WERI-Rb-1 (cell line): ENCODE results near the gene CHMP1B.

Source experiments
- DNase-seq: peaks from one replicate; pipeline ENCODE4 v3.0.0-alpha.2; 2020
- H3K27ac ChIP-seq: fragments of 250-450 bp; sonication (Bioruptor Pico); 2 replicates; pipeline ENCODE4 v1.5.1; 2020; ENCODE audit warnings: mild to moderate bottlenecking, moderate library complexity
- H3K27me3 ChIP-seq: fragments of 250-450 bp; sonication (Bioruptor Pico); 2 replicates; pipeline ENCODE4 v1.5.1; 2021; ENCODE audit warnings: mild to moderate bottlenecking, low read depth, moderate library complexity; ENCODE audit not compliant: insufficient read depth, severe bottlenecking
- H3K36me3 ChIP-seq: fragments of 250-450 bp; sonication (Bioruptor Pico); 2 replicates; pipeline ENCODE4 v1.5.1; 2020; ENCODE audit warnings: mild to moderate bottlenecking, moderate library complexity
- H3K4me3 ChIP-seq: 2 replicates; pipeline ENCODE4 v1.5.1; 2011; ENCODE audit warnings: low read depth, mild to moderate bottlenecking, control low read depth, low read length
- H3K9me3 ChIP-seq: fragments of 250-450 bp; sonication (Bioruptor Pico); 2 replicates; pipeline ENCODE4 v1.5.1; 2021; ENCODE audit warnings: mild to moderate bottlenecking, moderate library complexity; ENCODE audit not compliant: severe bottlenecking
- CTCF ChIP-seq: IDR thresholded peaks from 2 replicates; pipeline ENCODE4 v1.5.1; 2011; ENCODE audit warnings: low read depth, mild to moderate bottlenecking, control low read depth, inconsistent platforms, low read length

CHMP1B gene

GRCh38 chr18:11823545-11823944, 27.7 kb upstream of the CHMP1B start:
- Histone ChIP-seq H3K36me3 (no peaks in the 10 kb centered on the region), H3K9me3 (no peaks in the 10 kb centered on the region), H3K4me3 (no peak overlapping the region), H3K27ac (no peak overlapping the region), H3K27me3 (no peaks in the 10 kb centered on the region)
- TF ChIP-seq CTCF: no peak
- DNase-seq: no peak

GRCh38 chr18:11826836-11827235, 24.4 kb upstream of the CHMP1B start:
- no peaks in the 10 kb centered on the region for H3K36me3 ChIP-seq
- H3K4me3 ChIP-seq: no peak overlapping the region
- H3K27ac ChIP-seq: no peak overlapping the region
- H3K9me3 ChIP-seq: no peaks in the 10 kb centered on the region
- no peak for DNase-seq
- TF ChIP-seq CTCF: no peak
- no peaks in the 10 kb centered on the region for H3K27me3 ChIP-seq

GRCh38 chr18:11828786-11829432, 22.3 kb upstream of the CHMP1B start:
- no peaks in the 10 kb centered on the region for H3K9me3 ChIP-seq
- TF ChIP-seq CTCF: no peak

GRCh38 chr18:11830585-11830984, 20.6 kb upstream of the CHMP1B start:
- no peak for DNase-seq
- no peak for TF ChIP-seq CTCF
- Histone ChIP-seq H3K27ac (no peak overlapping the region), H3K36me3 (no peaks in the 10 kb centered on the region), H3K9me3 (no peaks in the 10 kb centered on the region), H3K27me3 (no peaks in the 10 kb centered on the region), H3K4me3 (no peak overlapping the region)

More at GRCh38 chr18:11828786-11829432, 22.3 kb upstream of the CHMP1B start:
- H3K27me3 ChIP-seq: no peaks in the 10 kb centered on the region
- no peak overlapping the region for H3K4me3 ChIP-seq
- H3K27ac ChIP-seq: no peak overlapping the region
- H3K36me3 ChIP-seq: no peaks in the 10 kb centered on the region
- DNase-seq: no peak

GRCh38 chr18:11831921-11832320, 19.3 kb upstream of the CHMP1B start:
- Histone ChIP-seq H3K27ac (no peak overlapping the region), H3K36me3 (no peaks in the 10 kb centered on the region), H3K9me3 (no peaks in the 10 kb centered on the region), H3K27me3 (no peaks in the 10 kb centered on the region), H3K4me3 (no peak overlapping the region)
- no peak for DNase-seq
- TF ChIP-seq CTCF: no peak

GRCh38 chr18:11834772-11835171, 16.4 kb upstream of the CHMP1B start:
- no peaks in the 10 kb centered on the region for H3K36me3 ChIP-seq
- no peak for TF ChIP-seq CTCF
- H3K4me3 ChIP-seq: no peak overlapping the region
- no peak overlapping the region for H3K27ac ChIP-seq
- no peaks in the 10 kb centered on the region for H3K27me3 ChIP-seq
- no peak for DNase-seq
- no peaks in the 10 kb centered on the region for H3K9me3 ChIP-seq
